Neural crest cell (in vitro differentiated cells): ENCODE data around the gene PDXK. TPM values are rescaled to one million over a fixed set of nuclear protein-coding genes. Genes with fewer than 3 reads are reported as not detected.

Experiments used
- DNase-seq: peaks from one replicate; pipeline ENCODE4 v3.0.0; 2021; ENCODE audit warnings: low read depth, mixed read lengths, low spot score
- H3K27ac Mint-ChIP-seq: one replicate; pipeline ENCODE4 v1.8.0; 2021; ENCODE audit warnings: mild to moderate bottlenecking, mixed read lengths; ENCODE audit not compliant: unreplicated experiment
- H3K27me3 Mint-ChIP-seq: 2 replicates; pipeline ENCODE4 v1.8.0; 2021; ENCODE audit warnings: low read depth, mild to moderate bottlenecking, mixed read lengths
- H3K36me3 Mint-ChIP-seq: 2 replicates; pipeline ENCODE4 v1.8.0; 2021; ENCODE audit warnings: low read depth, mild to moderate bottlenecking, mixed read lengths
- H3K4me1 Mint-ChIP-seq: 2 replicates; pipeline ENCODE4 v1.8.0; 2021; ENCODE audit warnings: mixed read lengths
- H3K4me3 Mint-ChIP-seq: one replicate; pipeline ENCODE4 v1.8.0; 2021; ENCODE audit warnings: mild to moderate bottlenecking, mixed read lengths
- H3K9me3 Mint-ChIP-seq: 2 replicates; pipeline ENCODE4 v1.8.0; 2021; ENCODE audit warnings: mixed read lengths
- total RNA-seq: library from RNA; stranded (reverse); gene quantifications from 2 replicates; pipeline ENCODE4 v1.2.1, GENCODE V29; 2021
- TF ChIP-seq, protein P1 (sequence below): fragments of 200-600 bp; sonication (generic); conservative IDR thresholded peaks from 2 replicates; pipeline ENCODE4 v1.5.0; 2021; ENCODE audit warnings: antibody characterized with exemption, mild to moderate bottlenecking

The PDXK gene
- total RNA-seq, 1 donor from 2014 or later, result 67.3 TPM

- no peak overlapping the region for H3K27ac Mint-ChIP-seq
- peaks cover 44% of the 10 kb centered on the region for H3K4me1 Mint-ChIP-seq
- peaks cover 2% of the 10 kb centered on the region for H3K27me3 Mint-ChIP-seq
- H3K9me3 Mint-ChIP-seq, result no peaks in the 10 kb centered on the region
- H3K4me3 Mint-ChIP-seq, result peak overlapping the region; percentile 47
- no peaks in the 10 kb centered on the region for H3K36me3 Mint-ChIP-seq
- no peak for DNase-seq
- TF ChIP-seq, protein P1, sequence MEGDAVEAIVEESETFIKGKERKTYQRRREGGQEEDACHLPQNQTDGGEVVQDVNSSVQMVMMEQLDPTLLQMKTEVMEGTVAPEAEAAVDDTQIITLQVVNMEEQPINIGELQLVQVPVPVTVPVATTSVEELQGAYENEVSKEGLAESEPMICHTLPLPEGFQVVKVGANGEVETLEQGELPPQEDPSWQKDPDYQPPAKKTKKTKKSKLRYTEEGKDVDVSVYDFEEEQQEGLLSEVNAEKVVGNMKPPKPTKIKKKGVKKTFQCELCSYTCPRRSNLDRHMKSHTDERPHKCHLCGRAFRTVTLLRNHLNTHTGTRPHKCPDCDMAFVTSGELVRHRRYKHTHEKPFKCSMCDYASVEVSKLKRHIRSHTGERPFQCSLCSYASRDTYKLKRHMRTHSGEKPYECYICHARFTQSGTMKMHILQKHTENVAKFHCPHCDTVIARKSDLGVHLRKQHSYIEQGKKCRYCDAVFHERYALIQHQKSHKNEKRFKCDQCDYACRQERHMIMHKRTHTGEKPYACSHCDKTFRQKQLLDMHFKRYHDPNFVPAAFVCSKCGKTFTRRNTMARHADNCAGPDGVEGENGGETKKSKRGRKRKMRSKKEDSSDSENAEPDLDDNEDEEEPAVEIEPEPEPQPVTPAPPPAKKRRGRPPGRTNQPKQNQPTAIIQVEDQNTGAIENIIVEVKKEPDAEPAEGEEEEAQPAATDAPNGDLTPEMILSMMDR, result no peak
Observed at GRCh38 chr21:43771698-43772424, 52.9 kb downstream of the PDXK start.

GRCh38 chr21:43772425-43772821, 53.5 kb downstream of the PDXK start:
- peaks cover 41% of the 10 kb centered on the region for H3K4me1 Mint-ChIP-seq
- no peaks in the 10 kb centered on the region for H3K9me3 Mint-ChIP-seq
- TF ChIP-seq, protein P1, result no peak
- DNase-seq, result no peak
- no peak overlapping the region for H3K27ac Mint-ChIP-seq
- H3K4me3 Mint-ChIP-seq, result no peak overlapping the region
- H3K36me3 Mint-ChIP-seq, result no peaks in the 10 kb centered on the region
- H3K27me3 Mint-ChIP-seq, result peaks cover 2% of the 10 kb centered on the region

GRCh38 chr21:43774163-43774562, 55.2 kb downstream of the PDXK start:
- Mint-ChIP-seq H3K27ac (no peak overlapping the region), H3K27me3 (peaks cover 2% of the 10 kb centered on the region), H3K36me3 (no peaks in the 10 kb centered on the region), H3K9me3 (no peaks in the 10 kb centered on the region), H3K4me3 (peak overlapping the region; percentile 97), H3K4me1 (peaks cover 39% of the 10 kb centered on the region)
- TF ChIP-seq, protein P1, result no peak
- no peak for DNase-seq

- Mint-ChIP-seq H3K4me3 (peak overlapping the region; percentile 97), H3K9me3 (no peaks in the 10 kb centered on the region), H3K36me3 (no peaks in the 10 kb centered on the region), H3K27me3 (peaks cover 2% of the 10 kb centered on the region), H3K27ac (no peak overlapping the region), H3K4me1 (peaks cover 38% of the 10 kb centered on the region)
- TF ChIP-seq, protein P1, result no peak
- no peak for DNase-seq
Observed at GRCh38 chr21:43775190-43775589, 56.3 kb downstream of the PDXK start.

DNA sequence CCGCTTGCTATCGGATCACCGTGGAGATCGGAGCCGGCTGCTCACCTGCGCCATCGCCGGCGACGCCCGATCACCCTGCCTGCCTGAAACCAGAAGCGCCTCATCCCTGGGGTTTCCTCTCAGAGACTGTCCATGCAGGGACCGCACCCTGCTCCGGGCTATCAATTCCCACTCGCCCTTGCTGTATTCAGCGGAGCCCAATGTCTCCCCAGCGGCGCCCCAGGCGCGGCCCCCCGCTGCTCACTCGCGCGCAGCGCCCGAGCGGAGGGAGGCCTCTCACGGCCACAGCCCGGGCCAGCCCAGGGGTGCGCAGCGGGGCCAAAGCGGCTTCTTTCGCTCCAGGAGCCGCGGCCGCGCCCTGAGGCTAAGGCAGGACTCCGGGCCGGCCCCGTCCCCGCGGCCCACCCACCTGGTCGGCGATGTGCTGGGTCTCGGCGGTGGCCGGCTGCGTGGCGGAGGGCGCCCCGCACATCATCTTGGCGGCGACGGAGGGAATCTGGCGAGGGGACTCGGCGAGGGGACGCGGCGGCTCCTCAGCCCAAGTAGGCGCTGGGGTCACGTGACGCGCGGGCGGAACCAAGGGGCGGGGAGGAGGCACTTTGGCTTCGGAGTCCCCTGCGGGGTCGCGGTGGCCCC, 57.0 kb downstream of the PDXK start, which contains the start of gene CSTB:
TSS of gene CSTB (minus strand) at position 514 of the 636 bp plus-strand sequence. CDS start at position 475, 39 bp downstream.
- peaks cover 38% of the 10 kb centered on the region for H3K4me1 Mint-ChIP-seq
- TF ChIP-seq, protein P1, result no peak
- H3K4me3 Mint-ChIP-seq, result peak within 1 kb of the TSS; percentile 97
- no peaks in the 10 kb centered on the region for H3K9me3 Mint-ChIP-seq
- peak; percentile 80 for DNase-seq
- peak within 1 kb of the TSS; percentile 85 for H3K27ac Mint-ChIP-seq
- H3K36me3 Mint-ChIP-seq, result no peaks in the 10 kb centered on the region
- peaks cover 2% of the 10 kb centered on the region for H3K27me3 Mint-ChIP-seq
